GM19372 (cell line): ENCODE measurements around the gene IL31.

Source experiments
- ATAC-seq: cut with Tn5 transposase; IDR thresholded peaks from one replicate; pipeline ENCODE4 v1.9.1; 2021; ENCODE audit warnings: mild to moderate bottlenecking, low read depth, moderate library complexity; ENCODE audit not compliant: unreplicated experiment

IL31 gene

GRCh38 chr12:122159882-122160281 is 14.1 kb downstream of the IL31 start:
- no peak for ATAC-seq

- ATAC-seq = no peak
Observed at GRCh38 chr12:122158700-122159285, 15.2 kb downstream of the IL31 start.

GRCh38 chr12:122155705-122156104 is 18.3 kb downstream of the IL31 start:
- ATAC-seq = no peak

DNA sequence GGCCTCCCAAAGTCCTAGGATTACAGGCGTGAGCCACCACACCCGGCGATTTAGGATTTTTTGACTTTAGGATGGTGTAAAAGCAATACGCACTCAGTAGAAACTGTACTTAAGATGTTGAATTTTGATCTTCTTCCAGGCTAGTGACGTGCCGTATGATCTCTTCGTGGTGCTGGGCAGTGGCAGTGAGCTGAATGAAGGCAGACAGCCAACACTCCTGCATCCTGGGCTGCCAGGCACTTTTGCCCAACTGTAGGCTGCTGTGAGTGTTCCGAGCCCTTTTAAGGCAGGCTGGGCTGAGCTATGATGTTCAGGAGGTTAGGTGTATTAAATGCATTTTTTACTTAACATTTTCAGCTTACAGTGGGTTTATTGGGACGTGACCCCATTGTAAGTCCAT is 21.3 kb downstream of the IL31 start:
- ATAC-seq = no peak

DNA sequence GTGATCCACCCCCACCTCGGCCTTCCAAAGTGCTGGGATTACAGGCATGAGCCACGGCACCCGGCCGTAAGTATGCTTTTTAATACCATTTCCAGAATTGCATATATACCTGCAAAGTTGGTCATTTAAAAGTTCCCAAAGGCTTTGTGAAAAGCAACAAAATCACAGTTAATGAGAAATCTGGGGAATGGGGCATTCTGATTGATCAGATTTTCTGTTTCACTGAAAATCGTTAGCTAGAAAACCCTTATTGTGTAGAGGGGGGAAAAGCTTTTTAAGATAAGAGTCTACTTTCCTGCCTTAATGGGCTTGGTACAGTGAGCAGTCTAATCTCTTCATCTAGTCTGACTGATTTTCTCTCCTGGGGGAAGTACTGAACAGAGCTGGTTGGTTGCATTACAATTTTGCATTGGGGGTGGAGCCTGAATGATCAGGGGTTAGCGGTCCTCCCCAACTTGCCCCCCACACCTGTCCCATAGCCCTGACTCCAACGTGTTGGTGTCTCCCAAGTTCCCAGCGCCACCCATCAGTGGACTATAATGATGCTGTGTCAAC is 23.8 kb downstream of the IL31 start:
- no peak for ATAC-seq

DNA sequence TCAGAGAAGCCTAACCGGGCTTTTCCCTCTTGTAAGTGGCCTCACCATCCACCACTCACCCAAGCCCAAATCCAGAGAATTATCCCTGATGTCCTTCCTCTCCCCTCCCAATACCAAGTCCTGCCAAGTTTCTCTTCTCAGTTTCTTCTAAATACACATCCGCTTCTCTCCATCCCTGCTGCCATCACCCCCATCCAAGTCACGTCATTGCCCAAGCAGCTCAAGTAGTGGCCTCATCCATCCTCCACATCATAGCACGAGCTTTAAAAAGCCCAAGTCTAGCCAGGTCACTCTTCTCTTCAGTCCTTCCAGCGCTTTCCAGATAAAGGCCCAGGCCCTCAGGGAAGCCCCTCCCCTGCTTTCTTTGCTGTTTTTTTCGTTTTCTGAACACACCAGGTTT is 25.4 kb downstream of the IL31 start:
- ATAC-seq = no peak

DNA sequence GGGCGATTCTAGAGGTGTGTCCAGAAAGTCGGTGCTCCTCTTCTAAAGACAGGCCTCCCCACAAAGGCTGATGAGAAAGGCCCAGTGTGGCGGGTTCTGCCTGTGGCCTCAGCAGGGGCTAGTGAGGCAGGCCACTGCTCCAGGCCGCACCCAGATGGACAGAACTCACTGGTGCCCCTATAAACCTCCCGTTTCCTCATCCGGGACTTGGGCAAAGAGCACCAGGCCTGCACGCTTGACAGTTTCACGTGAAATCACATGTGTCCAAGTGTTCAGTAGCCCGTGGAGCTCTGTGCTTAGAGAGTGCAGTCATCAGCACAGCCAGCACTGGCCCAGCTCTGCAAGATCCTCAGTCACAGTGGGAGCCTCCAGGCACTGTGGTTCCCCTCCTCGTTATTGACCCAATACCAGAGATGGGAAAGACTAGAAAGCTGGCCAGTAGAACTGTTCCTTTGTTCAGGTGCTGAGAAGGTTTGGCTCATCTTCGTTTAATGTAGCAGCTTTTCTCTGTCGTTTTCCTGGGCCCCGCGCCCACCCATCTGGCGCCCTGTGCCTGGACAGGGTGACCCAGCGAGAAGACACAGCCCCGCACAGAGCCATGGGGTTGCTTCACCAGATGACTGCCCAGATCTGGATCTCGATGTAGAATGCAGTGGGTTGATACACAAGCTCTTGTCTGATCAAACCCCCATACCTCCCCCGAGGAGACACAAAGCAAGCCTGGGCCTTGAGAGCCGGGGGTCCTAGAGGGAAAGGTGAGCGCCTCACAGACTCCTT is 26.3 kb downstream of the IL31 start:
- ATAC-seq = no peak

DNA sequence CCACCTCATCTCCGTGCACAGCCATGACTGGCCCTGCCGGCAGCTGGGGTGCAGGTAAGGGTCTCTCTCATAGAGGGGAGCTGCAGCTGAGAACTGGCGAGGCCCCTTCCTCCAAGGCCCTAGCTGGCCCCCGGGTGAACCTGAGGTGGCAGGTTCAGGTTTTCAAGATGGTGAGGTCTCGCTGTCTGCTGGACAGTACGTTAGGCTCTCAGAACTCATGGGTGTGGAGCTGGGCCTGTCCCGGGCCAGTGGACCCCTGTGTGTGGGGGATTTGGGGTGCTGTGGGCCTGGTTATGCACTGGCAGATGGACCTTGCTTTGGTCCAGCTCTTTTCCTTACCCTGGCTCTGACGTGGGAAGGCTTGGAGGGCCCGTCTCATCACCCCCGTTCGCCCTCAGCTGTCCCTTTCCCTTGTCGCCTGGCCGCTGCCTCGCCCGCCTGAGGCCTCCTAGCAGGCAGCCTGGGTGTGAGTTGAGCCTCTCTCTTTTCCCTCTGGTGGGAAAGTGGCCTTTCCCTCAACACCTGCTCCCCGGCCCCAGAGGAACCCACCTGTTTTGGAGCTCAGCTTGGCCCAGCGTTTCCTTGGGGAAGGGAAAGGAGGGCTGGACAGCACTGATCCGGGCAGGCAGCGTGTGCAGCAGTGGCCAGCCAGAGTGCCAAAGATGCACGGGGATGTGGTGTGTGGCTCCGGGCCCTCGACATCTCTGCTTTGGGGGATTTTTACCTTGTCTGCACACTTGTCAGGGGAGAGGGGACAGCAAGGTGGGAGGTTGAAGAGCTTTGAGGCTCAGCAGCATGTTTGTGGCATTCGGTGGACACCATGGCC is 28.3 kb downstream of the IL31 start:
- no peak for ATAC-seq

DNA sequence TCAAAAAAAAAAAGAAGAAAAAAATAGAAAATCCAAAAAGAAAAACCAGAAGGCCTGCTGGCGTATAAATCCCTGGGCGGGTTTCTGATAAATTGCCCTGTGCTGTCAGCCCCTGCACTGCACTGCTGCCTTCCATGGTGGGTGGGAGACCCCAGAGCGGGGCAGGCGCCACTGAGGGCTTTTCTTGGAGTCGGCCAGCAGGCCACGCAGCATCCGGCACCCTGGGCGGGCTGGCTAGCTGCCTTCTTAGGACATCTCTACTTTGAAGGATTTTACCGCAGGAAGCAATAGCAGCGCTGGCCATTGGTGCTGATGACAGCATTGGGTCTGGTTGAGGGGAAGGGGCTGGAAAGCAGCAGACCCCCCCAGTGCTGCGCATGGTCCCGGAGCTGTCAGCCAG is 29.1 kb downstream of the IL31 start:
- no peak for ATAC-seq

DNA sequence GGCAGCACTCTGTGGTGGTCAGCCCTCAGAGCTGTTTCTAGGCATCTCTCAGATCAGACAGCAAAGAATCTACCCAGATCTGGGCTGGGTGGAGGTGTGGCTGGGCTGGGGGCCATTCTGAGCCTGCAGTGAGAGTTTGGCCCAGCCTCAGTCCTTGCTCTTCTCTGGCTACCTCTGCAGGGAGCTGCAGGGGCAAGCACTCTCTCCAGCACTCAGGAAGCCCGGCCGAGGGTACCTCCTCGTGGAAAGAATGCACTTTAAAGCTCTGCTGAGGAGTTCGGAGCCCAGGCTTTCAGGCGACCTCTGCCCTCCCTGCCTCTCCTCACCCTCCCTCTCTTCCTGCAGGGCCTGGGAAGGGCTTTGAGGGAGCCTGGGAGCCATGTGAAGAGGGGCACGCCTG is 31.2 kb downstream of the IL31 start:
- ATAC-seq = no peak

DNA sequence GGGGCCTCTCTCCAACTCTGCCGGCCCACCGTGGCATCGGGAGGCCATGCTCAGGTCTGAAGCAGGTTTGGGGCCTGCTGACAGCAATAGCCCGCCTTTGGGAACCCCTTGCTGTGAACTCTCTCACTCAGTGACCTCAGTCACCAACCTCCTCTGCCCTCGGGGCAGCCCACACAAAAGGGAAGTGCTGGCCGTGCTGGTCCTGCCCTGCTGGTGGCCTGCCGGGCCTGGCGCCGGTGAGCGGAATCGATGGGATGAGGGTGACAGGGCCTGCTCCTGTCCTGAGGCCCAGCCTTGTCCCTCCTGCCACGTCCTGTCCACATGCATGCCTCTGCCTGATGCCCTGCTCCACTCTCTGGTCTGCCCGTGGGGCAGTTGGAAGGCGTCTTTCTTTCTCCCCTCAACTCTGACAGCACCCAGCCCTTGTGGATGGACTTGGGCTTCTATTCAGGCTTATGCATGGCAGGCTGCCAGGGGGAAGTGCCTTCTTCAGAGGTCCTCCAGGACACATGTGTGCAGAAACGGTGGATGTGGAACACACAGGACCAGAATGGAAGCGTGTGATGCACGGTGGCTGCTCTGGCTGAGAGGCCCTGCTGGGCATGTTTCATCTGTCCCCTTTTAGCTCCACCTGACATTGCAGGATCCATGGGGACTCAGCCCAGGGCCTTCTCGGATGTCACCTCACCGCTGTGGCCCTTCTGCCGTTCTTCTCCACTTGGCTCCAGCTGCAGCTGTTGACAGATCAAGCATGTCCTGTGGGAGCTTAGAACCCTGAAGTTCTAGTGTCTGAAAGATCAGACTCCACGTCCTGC is 31.9 kb downstream of the IL31 start:
- ATAC-seq = no peak

DNA sequence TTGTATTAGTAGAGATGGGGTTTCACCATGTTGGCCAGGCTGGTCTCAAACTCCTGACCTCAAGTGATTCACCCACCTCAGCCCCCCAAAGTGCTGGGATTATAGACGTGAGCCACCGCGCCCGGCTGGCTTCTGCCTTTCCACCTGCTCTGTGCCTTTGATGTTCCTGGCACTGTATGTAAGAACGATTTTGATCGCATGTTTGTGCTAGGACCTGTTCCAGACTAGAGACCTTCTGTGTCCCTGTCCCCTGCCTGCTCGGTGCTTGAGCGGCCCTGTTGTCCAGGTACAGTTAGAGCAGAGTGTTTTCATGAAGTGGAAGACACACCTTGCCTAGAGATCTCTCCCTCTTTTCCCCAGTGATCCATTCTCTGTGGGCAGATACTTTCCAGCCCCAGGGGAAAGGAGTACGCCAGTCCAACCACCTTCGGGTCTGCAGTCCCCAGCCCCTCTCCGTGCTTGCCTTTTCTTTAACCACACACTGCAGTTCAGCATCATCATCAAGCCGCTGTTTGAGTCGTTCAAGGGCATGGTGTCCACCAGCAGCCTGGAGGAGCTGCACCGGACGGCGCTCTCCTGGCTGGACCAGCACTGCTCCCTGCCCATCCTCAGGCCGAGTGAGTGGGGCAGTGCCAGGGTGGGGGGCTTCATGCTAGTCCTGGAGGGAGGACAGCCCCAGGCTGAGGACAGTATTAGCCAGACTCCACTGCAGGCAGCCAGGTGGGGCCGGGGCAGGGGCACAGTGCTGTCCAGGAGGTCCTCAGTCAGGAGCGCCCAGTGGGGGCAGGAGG is 33.4 kb downstream of the IL31 start:
- ATAC-seq = no peak

DNA sequence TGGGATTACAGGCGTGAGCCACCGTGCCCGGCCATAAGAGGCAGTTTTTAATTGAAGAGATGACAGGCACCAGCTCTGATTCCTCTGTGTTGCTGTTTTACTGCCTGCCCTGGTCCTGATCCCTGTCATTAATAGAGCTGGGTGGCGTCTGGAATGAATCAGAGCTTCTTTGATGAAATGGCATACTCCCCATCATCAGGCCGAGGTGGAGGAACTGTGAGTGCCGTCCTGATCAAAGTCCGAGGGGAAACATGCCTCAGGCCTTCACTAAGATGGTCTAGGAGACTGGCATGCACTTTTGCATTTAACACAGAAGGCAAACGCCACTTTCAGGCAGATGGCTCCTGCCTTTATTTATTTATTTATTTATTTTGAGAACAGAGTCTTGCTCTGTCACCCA is 34.1 kb downstream of the IL31 start:
- no peak for ATAC-seq

GRCh38 chr12:122139266-122139665 is 34.8 kb downstream of the IL31 start:
- no peak for ATAC-seq

GRCh38 chr12:122138616-122139015 is 35.4 kb downstream of the IL31 start:
- ATAC-seq = no peak

DNA sequence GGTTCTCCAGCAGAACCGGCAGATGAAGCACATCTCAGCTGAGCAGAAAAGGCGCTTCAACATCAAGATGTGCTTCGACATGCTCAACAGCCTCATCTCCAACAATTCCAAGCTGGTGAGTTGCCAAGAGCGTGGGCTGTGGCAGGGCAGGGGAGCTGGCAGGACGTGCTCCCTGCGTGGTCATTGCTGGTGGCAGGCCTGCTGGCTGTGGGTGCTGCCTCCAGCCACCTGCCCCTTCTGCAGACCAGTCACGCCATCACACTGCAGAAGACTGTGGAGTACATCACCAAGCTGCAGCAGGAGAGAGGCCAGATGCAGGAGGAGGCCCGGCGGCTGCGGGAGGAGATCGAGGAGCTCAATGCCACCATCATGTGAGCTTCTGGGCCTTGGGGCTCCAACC is 35.8 kb downstream of the IL31 start:
- ATAC-seq = no peak

DNA sequence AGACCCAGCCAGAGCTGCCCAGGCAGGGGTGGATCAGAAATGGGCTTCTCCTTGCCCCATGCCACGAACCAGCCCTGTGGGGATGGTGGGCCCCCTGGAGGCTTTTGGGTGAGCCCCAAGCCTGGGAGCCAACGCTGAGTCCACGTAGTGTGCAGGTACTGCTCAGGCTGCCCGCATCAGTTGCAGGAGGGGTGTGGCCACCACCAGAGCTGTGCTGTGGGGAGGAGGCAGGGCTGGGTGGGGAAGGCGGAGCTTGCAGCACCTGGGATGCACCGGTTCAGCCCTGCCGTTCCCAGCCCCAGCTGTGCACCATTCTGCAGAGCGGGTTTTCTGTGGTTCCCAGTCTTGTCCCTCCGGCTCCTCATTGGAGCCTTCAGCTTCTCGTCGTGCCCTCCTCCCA is 36.3 kb downstream of the IL31 start:
- ATAC-seq = no peak

DNA sequence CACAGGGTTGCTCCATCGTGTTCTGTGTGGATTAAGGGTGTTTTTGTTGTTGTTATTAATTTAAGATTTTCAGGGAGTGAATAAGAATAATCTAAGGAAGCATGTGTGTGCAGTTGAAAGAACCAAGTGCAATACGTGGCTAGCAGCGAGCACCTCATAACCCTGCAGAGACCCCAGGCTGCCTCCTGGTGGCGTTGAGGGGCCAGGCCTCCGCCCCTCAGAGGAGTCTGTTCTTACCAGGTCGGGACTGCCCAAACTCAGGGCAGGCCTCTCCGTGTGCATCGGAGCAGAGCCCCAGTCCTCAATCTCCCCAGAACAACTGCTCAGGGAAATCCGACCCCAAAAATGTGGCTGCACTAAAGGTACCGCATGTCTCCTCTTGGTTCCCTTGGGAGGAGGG is 36.8 kb downstream of the IL31 start:
- ATAC-seq = no peak

GRCh38 chr12:122135437-122136031 is 38.5 kb downstream of the IL31 start:
- ATAC-seq = no peak
